HUES6 (cell line): Measurements from ENCODE around the gene PLCD1.
A peak's percentile ranks its signal among the peaks of the same experiment; 100 is the strongest.

Experiments used
- H3K27ac ChIP-seq: 2 replicates; pipeline ENCODE4 v1.7.0; 2013; ENCODE audit warnings: low read depth, mild to moderate bottlenecking, low read length, inconsistent platforms
- H3K27me3 ChIP-seq: 2 replicates; pipeline ENCODE4 v1.6.1; 2013; ENCODE audit warnings: low read length; ENCODE audit not compliant: control insufficient read depth, insufficient read depth
- H3K36me3 ChIP-seq: 2 replicates; pipeline ENCODE4 v1.6.1; 2013; ENCODE audit warnings: low read length; ENCODE audit not compliant: control insufficient read depth, insufficient read depth
- H3K4me1 ChIP-seq: 2 replicates; pipeline ENCODE4 v1.6.1; 2013; ENCODE audit warnings: low read length; ENCODE audit not compliant: control insufficient read depth, insufficient read depth
- H3K4me3 ChIP-seq: 2 replicates; pipeline ENCODE4 v1.5.1; 2013; ENCODE audit warnings: low read depth, low read length
- H3K9ac ChIP-seq: one replicate; pipeline ENCODE4 v1.6.1; 2013; ENCODE audit warnings: mild to moderate bottlenecking, low read length
- H3K9me3 ChIP-seq: 2 replicates; pipeline ENCODE4 v1.6.1; 2013; ENCODE audit warnings: low read depth, low read length; ENCODE audit not compliant: control insufficient read depth, insufficient read depth

Gene PLCD1

GRCh38 chr3:37968813-37969595 lies 60.4 kb downstream of the PLCD1 start:
- no peak overlapping the region for H3K9ac ChIP-seq
- H3K36me3 ChIP-seq = no peaks in the 10 kb centered on the region
- no peak overlapping the region for H3K27ac ChIP-seq
- no peaks in the 10 kb centered on the region for H3K9me3 ChIP-seq
- H3K27me3 ChIP-seq = no peaks in the 10 kb centered on the region
- H3K4me1 ChIP-seq = peaks cover 8% of the 10 kb centered on the region; the same call in 1 of the 2 replicates
- H3K4me3 ChIP-seq = no peak overlapping the region

DNA sequence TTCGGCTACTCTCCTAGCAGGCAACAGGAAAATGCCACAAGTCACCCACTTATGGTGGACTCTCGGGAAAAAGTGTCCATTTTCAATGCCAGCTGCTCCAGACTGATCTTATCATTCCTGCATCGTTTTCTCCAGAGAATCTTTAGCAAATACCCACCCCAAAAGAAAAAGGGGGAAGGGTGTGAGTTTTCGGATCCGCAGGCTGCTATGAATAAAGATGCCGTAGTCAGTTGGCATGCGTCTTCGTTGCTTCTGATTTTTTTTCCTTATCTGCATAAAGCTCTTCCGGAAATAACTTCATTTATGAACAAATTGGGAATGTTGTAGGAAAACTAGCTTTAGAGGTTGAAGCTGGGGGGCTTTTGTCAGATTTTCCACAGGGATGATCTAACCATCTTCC lies 61.2 kb downstream of the PLCD1 start:
- peaks cover under 1% of the 10 kb centered on the region; the same call in 1 of the 2 replicates for H3K4me1 ChIP-seq
- H3K36me3 ChIP-seq = no peaks in the 10 kb centered on the region
- no peak overlapping the region for H3K9ac ChIP-seq
- no peak overlapping the region for H3K4me3 ChIP-seq
- no peak overlapping the region for H3K27ac ChIP-seq
- no peaks in the 10 kb centered on the region for H3K27me3 ChIP-seq
- H3K9me3 ChIP-seq = no peaks in the 10 kb centered on the region

- H3K9me3 ChIP-seq = no peaks in the 10 kb centered on the region
- H3K36me3 ChIP-seq = no peaks in the 10 kb centered on the region
- H3K9ac ChIP-seq = no peak overlapping the region
- H3K27me3 ChIP-seq = no peaks in the 10 kb centered on the region
- H3K4me1 ChIP-seq = peaks cover 8% of the 10 kb centered on the region
- H3K4me3 ChIP-seq = no peak overlapping the region
- H3K27ac ChIP-seq = no peak overlapping the region
Observed at GRCh38 chr3:37967260-37967881, 62.1 kb downstream of the PLCD1 start.

GRCh38 chr3:37964716-37965115 lies 64.7 kb downstream of the PLCD1 start:
- Histone ChIP-seq H3K36me3 (no peaks in the 10 kb centered on the region), H3K9me3 (no peaks in the 10 kb centered on the region), H3K4me3 (no peak overlapping the region), H3K27me3 (no peaks in the 10 kb centered on the region), H3K27ac (no peak overlapping the region), H3K4me1 (peaks cover 23% of the 10 kb centered on the region), H3K9ac (no peak overlapping the region)

DNA sequence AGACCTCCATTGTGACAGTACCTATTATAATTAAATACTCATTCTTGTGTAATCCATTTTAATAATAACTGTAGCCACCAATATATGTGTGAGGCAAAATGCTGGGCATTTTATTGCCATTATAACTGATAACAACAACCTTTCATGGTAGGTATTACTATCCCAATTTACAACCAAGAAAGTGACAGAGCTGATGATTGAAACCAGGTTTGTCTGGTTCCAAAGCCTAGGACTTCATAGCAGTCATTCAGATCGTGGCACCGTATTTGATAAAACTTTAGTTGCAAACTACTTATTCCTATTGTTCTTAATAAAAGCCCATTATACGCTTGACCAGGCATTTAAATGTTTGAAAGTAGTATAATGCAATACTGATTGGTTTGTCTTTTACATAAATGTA lies 65.3 kb downstream of the PLCD1 start:
- Histone ChIP-seq H3K36me3 (no peaks in the 10 kb centered on the region), H3K9me3 (no peaks in the 10 kb centered on the region), H3K27me3 (no peaks in the 10 kb centered on the region), H3K27ac (no peak overlapping the region), H3K9ac (no peak overlapping the region), H3K4me1 (peaks cover 23% of the 10 kb centered on the region), H3K4me3 (no peak overlapping the region)

GRCh38 chr3:37963635-37964034 lies 65.8 kb downstream of the PLCD1 start:
- Histone ChIP-seq H3K9ac (no peak overlapping the region), H3K27me3 (no peaks in the 10 kb centered on the region), H3K4me3 (no peak overlapping the region), H3K9me3 (no peaks in the 10 kb centered on the region), H3K4me1 (peaks cover 23% of the 10 kb centered on the region), H3K27ac (0 out of 2 replicates have a peak overlapping the region, but pooled peaks have one; percentile 80), H3K36me3 (no peaks in the 10 kb centered on the region)

DNA sequence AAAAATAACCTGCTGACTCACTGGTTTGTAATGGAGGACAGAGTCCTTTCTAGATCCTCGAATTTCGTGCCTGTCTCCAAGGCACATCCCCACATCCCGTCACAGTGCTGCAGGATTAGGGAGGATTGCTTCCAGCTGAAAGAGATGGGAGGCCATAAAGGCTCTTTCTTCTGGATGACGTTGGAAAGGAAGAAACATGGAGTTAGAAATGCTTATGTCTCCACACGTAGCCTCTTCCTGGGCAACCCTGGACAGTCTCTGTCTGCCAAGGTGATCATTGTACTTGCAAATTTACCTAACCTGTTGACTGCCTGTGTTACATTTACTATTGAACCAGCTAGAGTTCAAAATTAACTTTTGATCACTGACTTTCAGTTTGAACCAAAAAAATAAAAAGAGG lies 66.4 kb downstream of the PLCD1 start:
- H3K9ac ChIP-seq = no peak overlapping the region
- no peaks in the 10 kb centered on the region for H3K36me3 ChIP-seq
- no peaks in the 10 kb centered on the region for H3K9me3 ChIP-seq
- peak overlapping the region; percentile 80; the same call in 1 of the 2 replicates for H3K27ac ChIP-seq
- H3K4me3 ChIP-seq = no peak overlapping the region
- H3K4me1 ChIP-seq = peaks cover 23% of the 10 kb centered on the region
- no peaks in the 10 kb centered on the region for H3K27me3 ChIP-seq

- Histone ChIP-seq H3K4me3 (no peak overlapping the region), H3K36me3 (no peaks in the 10 kb centered on the region), H3K4me1 (peaks cover 23% of the 10 kb centered on the region), H3K27ac (peak overlapping the region; percentile 80), H3K9me3 (no peaks in the 10 kb centered on the region), H3K9ac (peak overlapping the region; percentile 35), H3K27me3 (no peaks in the 10 kb centered on the region)
Observed at GRCh38 chr3:37961622-37962431, 67.6 kb downstream of the PLCD1 start.

DNA sequence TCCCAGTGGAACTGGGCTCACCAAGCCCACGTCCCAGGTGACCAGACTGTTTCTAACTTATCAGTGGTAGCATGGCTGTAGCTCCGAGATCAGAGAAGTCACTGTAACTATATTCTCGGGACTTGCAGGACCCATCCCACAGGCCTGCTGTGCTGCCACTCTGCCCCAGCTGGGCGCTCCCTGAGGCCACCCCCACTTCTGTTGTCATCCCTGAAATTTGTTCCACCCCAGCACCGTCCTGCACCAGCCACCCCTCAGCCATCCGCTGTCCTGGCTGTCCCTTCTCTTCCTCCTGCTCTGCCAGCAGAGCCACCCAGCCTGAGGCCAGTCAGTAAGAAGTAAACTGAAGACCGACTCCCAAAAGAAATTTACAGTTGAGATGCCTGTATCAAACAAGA lies 71.9 kb downstream of the PLCD1 start:
- H3K27ac ChIP-seq = no peak overlapping the region
- no peak overlapping the region for H3K4me3 ChIP-seq
- peaks cover 28% of the 10 kb centered on the region for H3K4me1 ChIP-seq
- H3K36me3 ChIP-seq = 0 out of 2 replicates have a peak, but pooled peaks cover 6% of the 10 kb centered on the region
- H3K9ac ChIP-seq = no peak overlapping the region
- no peaks in the 10 kb centered on the region for H3K9me3 ChIP-seq
- H3K27me3 ChIP-seq = no peaks in the 10 kb centered on the region
